A549 (cell line): ENCODE results near the gene CASP9. TPM values are rescaled to one million over a fixed set of nuclear protein-coding genes. Genes with fewer than 3 reads are reported as not detected.

Experiments
- ATAC-seq, 2 experiments: fragments of 200-7000 bp in 1 of 2; fragments of >200 bp in 1 of 2; cut with Nextera tagmentation in 1 of 2; cut with Tn5 transposase in 1 of 2; 3 replicates each; pipeline versions ENCODE4 v1.8.0 to v1.9.1; 2018 to 2020; ENCODE audit warnings: mild to moderate bottlenecking in 1 of 2, moderate library complexity in 1 of 2
- CTCF ChIA-PET: fragments of 300-600 bp; sonication (Branson Sonifier 250); formaldehyde crosslinking; extraction: SDS; loops from one replicate; lab custom pipeline; 2021; ENCODE audit warnings: antibody characterized with exemption, inconsistent platforms; lab: Yijun Ruan, JAX
- POLR2A ChIA-PET: fragments of 350-600 bp; formaldehyde crosslinking; extraction: SDS; loops from one replicate; lab custom pipeline; 2021; ENCODE audit warnings: antibody characterized with exemption, inconsistent platforms; lab: Yijun Ruan, JAX
- DNase-seq, 2 experiments: peaks; one replicate each; pipeline versions ENCODE4 v3.0.0 to v3.0.0-alpha.2; 2011 to 2016; ENCODE audit warnings: low read depth in 1 of 2, low spot score in 1 of 2
- FAIRE-seq: peaks from 2 replicates; lab custom pipeline; 2011; peaks lifted over from hg19 to GRCh38; lab: Jason Lieb, UNC
- H3K27ac ChIP-seq, 2 experiments: fragments of >200 bp; sonication (Bioruptor Twin); formaldehyde crosslinking; 3 replicates each; pipeline ENCODE4 v1.5.1; 2016 to 2017
- H3K4me1 ChIP-seq: fragments of >200 bp; sonication (Bioruptor Twin); formaldehyde crosslinking; 3 replicates; pipeline ENCODE4 v1.6.1; 2016
- H3K4me2 ChIP-seq: fragments of >200 bp; sonication (Bioruptor Twin); formaldehyde crosslinking; 3 replicates; pipeline ENCODE4 v1.6.1; 2016
- H3K4me3 ChIP-seq: fragments of >200 bp; sonication (Bioruptor Twin); formaldehyde crosslinking; 3 replicates; pipeline ENCODE4 v1.5.1; 2016
- H3K9me3 ChIP-seq: fragments of >200 bp; sonication (Bioruptor Twin); formaldehyde crosslinking; 3 replicates; pipeline ENCODE4 v1.6.1; 2016
- CHD2 ChIP-seq: fragments of 150-350 bp; IDR thresholded peaks from 2 replicates; pipeline ENCODE4 v1.6.1; 2014; ENCODE audit warnings: low read length; ENCODE audit not compliant: partially characterized antibody
- CHD4 ChIP-seq: fragments of 200-600 bp; sonication (generic); IDR thresholded peaks from 2 replicates; pipeline ENCODE4 v1.6.1; 2016; ENCODE audit warnings: antibody characterized with exemption, mild to moderate bottlenecking, borderline replicate concordance
- EP300 ChIP-seq, 2 experiments: fragments of >200 bp; sonication (Bioruptor Twin); formaldehyde crosslinking; IDR thresholded peaks; 2 replicates in 1 of 2; 3 replicates in 1 of 2; pipeline ENCODE4 v1.6.1; 2016 to 2017
- ESRRA ChIP-seq: fragments of 150-350 bp; IDR thresholded peaks from 2 replicates; pipeline ENCODE4 v1.6.1; 2014; ENCODE audit warnings: mild to moderate bottlenecking, low read length, borderline replicate concordance
- FOSL2 ChIP-seq, 2 experiments: fragments of 450-650 bp in 1 of 2; fragments of >200 bp in 1 of 2; sonication (Bioruptor Twin) in 1 of 2; formaldehyde crosslinking; IDR thresholded peaks; 2 replicates each; pipeline versions ENCODE4 v1.5.0 to v1.6.1; 2016 to 2020; ENCODE audit warnings: mild to moderate bottlenecking in 1 of 2, moderate library complexity in 1 of 2
- FOXS1 ChIP-seq: fragments of 250-450 bp; sonication (Bioruptor Pico); IDR thresholded peaks from 2 replicates; pipeline ENCODE4 v1.5.0; 2020; ENCODE audit warnings: mild to moderate bottlenecking, moderate library complexity
- GATA3 ChIP-seq: IDR thresholded peaks from 2 replicates; pipeline ENCODE4 v1.6.1; 2012; ENCODE audit warnings: borderline replicate concordance
- HEYL ChIP-seq: fragments of 250-450 bp; sonication (Bioruptor Pico); IDR thresholded peaks from 2 replicates; pipeline ENCODE4 v1.8.0; 2021; ENCODE audit warnings: mild to moderate bottlenecking, moderate library complexity
- JUN ChIP-seq, 2 experiments: fragments of >200 bp; sonication (Bioruptor Twin); formaldehyde crosslinking; IDR thresholded peaks; 2 replicates in 1 of 2; 3 replicates in 1 of 2; pipeline ENCODE4 v1.6.1; 2016 to 2017
- KDM5A ChIP-seq: fragments of 200-600 bp; sonication (generic); IDR thresholded peaks from 2 replicates; pipeline ENCODE4 v1.6.1; 2016; ENCODE audit warnings: antibody characterized with exemption, mild to moderate bottlenecking
- PHF8 ChIP-seq: fragments of 200-600 bp; sonication (generic); IDR thresholded peaks from 2 replicates; pipeline ENCODE4 v1.6.1; 2016; ENCODE audit warnings: low read depth, mild to moderate bottlenecking, antibody characterized with exemption, moderate library complexity, borderline replicate concordance
- POLR2A ChIP-seq: IDR thresholded peaks from 2 replicates; pipeline ENCODE4 v1.6.1; 2012; ENCODE audit warnings: mild to moderate bottlenecking, low read length
- POLR2AphosphoS2 ChIP-seq: conservative IDR thresholded peaks from 2 replicates; pipeline ENCODE4 v1.6.1; 2012; ENCODE audit warnings: low read length, improper control_type of control experiment, inconsistent platforms
- RNF2 ChIP-seq: fragments of 200-600 bp; sonication (generic); IDR thresholded peaks from 2 replicates; pipeline ENCODE4 v1.6.1; 2016; ENCODE audit warnings: low read depth, mild to moderate bottlenecking, antibody characterized with exemption, moderate library complexity, borderline replicate concordance
- SMC3 ChIP-seq: fragments of >200 bp; sonication (Bioruptor Twin); formaldehyde crosslinking; IDR thresholded peaks from 3 replicates; pipeline ENCODE4 v1.6.1; 2018; ENCODE audit warnings: inconsistent platforms
- SREBF2 ChIP-seq: fragments of 450-650 bp; IDR thresholded peaks from 2 replicates; pipeline ENCODE4 v1.6.1; 2014; ENCODE audit warnings: mild to moderate bottlenecking, moderate library complexity
- TFCP2L1 ChIP-seq: fragments of 250-450 bp; sonication (Bioruptor Pico); IDR thresholded peaks from 2 replicates; pipeline ENCODE4 v1.5.0; 2021; ENCODE audit warnings: mild to moderate bottlenecking
- TP53 ChIP-seq: fragments of 250-450 bp; sonication (Bioruptor Pico); IDR thresholded peaks from 2 replicates; pipeline ENCODE4 v1.5.0; 2021; ENCODE audit warnings: mild to moderate bottlenecking, moderate library complexity
- ZC3H11A ChIP-seq: fragments of 450-650 bp; IDR thresholded peaks from 2 replicates; pipeline ENCODE4 v1.6.1; 2014; ENCODE audit warnings: antibody characterized with exemption, mild to moderate bottlenecking
- ZNF302 ChIP-seq: fragments of 250-450 bp; sonication (Bioruptor Pico); IDR thresholded peaks from 2 replicates; pipeline ENCODE4 v1.9.0; 2021; ENCODE audit warnings: inconsistent platforms, mild to moderate bottlenecking, moderate library complexity
- WGBS: methylation state at CpG from one replicate; pipeline ENCODE4 v1.1.6; 2017; ENCODE audit errors: missing lambda C conversion rate; 5-methylcytosine and 5-hydroxymethylcytosine counted together
- polyA minus RNA-seq: library from RNA; depleted of rRNA, polyadenylated mRNA; stranded (reverse); fragments of >200 nt; gene quantifications from 2 replicates; pipeline ENCODE4 v1.2.3, GENCODE V29; 2011; rRNA and poly(A)+ RNA removed
- polyA plus RNA-seq, 4 experiments: library from polyadenylated mRNA; depleted of rRNA in 3 of 4; stranded (reverse); fragments of >200 nt; fragmentation: RNase III in 1 of 4; extraction: RNeasy Plus Mini Kit Qiagen cat#74134 plus additional on column Dnase treatment in 1 of 4; gene quantifications; 2 replicates in 3 of 4; 3 replicates in 1 of 4; pipeline ENCODE4 v1.2.3, GENCODE V29; 2011 to 2017
- TF ChIP-seq, protein P1 (sequence below): fragments of >200 bp; sonication (Bioruptor Twin); formaldehyde crosslinking; IDR thresholded peaks from 2 replicates; pipeline ENCODE4 v1.6.1; 2016
- TF ChIP-seq, protein P2 (sequence below): IDR thresholded peaks from 2 replicates; pipeline ENCODE4 v1.6.1; 2012; ENCODE audit warnings: low read depth, borderline replicate concordance
- TF ChIP-seq, protein P3 (sequence below): fragments of 250-450 bp; sonication (Bioruptor Pico); IDR thresholded peaks from 2 replicates; pipeline ENCODE4 v1.5.0; 2020; ENCODE audit warnings: low read depth, mild to moderate bottlenecking, moderate library complexity
- TF ChIP-seq, protein P4 (sequence below): fragments of 150-350 bp; IDR thresholded peaks from 2 replicates; pipeline ENCODE4 v1.6.1; 2014; ENCODE audit warnings: low read depth, mild to moderate bottlenecking, low read length
- TF ChIP-seq, protein P5 (sequence below): fragments of >200 bp; sonication (Bioruptor Twin); formaldehyde crosslinking; IDR thresholded peaks from 3 replicates; pipeline ENCODE4 v1.6.1; 2016
- TF ChIP-seq, protein P6 (sequence below): fragments of >200 bp; sonication (Bioruptor Twin); formaldehyde crosslinking; IDR thresholded peaks from 3 replicates; pipeline ENCODE4 v1.5.1; 2016

CASP9 gene
- polyA plus RNA-seq (2011; rRNA removed) (16.1 and 19.6 TPM in 2 replicates), polyA plus RNA-seq (2017; fragmentation: RNase III; extraction: RNeasy Plus Mini Kit Qiagen cat#74134 plus additional on column Dnase treatment) (11.0 to 13.3 TPM (median 11.6 TPM) in 3 replicates), polyA minus RNA-seq (19.4 and 22.9 TPM in 2 replicates)
- polyA plus RNA-seq (2012; cell fraction: cytosol; rRNA removed): 17.7 and 20.2 TPM in 2 replicates
- 17.5 and 24.0 TPM in 2 replicates for polyA plus RNA-seq (2012; cell fraction: nucleus; rRNA removed)

DNA sequence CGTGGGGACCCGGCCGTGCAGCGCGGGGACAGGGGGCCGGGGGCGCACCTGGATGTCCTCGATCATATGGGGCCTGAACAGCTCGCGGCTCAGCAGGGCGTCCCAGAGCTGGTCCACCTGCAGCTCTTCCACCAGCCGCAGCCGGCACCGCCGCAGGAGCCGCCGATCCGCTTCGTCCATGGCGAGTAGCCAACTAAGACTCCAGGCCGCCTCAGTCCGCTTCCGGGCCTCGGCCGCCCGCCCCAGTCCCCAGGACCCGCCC lies at the start of gene CASP9:
Gene CASP9, minus strand, starts transcription at position 195 of the 262 bp plus-strand sequence. Its CDS starts 15 bp downstream, at position 180.
- ATAC-seq (no peak; a peak in 2 of 6 replicates), DNase-seq (peak in 1 of 2 experiments; percentile 71), FAIRE-seq (no peak)
- H3K9me3 ChIP-seq: no peaks in the 10 kb centered on the region
- H3K27ac ChIP-seq: peak within 1 kb of the TSS; percentile 89 to 98
- peak within 1 kb of the TSS; percentile 94 for H3K4me2 ChIP-seq
- no peak for TF ChIP-seq ESRRA
- TF ChIP-seq TFCP2L1 (CRISPR knock-in tag): no peak
- TF ChIP-seq POLR2A: peak; percentile 46
- TF ChIP-seq, protein P1, sequence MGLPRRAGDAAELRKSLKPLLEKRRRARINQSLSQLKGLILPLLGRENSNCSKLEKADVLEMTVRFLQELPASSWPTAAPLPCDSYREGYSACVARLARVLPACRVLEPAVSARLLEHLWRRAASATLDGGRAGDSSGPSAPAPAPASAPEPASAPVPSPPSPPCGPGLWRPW: no peak
- ChIA-PET CTCF (interaction anchor here (0.6 to 1.2 kb wide), 2 partner anchors 9 to 238 kb away, joined by 3 read pairs; no protein-coding TSS in a partner anchor), POLR2A (interaction anchor here (0.6 kb wide), 1 partner anchor 324 kb away, joined by 5 read pairs; no protein-coding TSS in a partner anchor)
- peak within 1 kb of the TSS; percentile 76 for H3K4me3 ChIP-seq
- WGBS: no CpG with 5 or more reads among the region's 27 CpGs
- H3K4me1 ChIP-seq: peaks cover 14% of the 10 kb centered on the region; the same call in 2 of the 3 replicates

DNA sequence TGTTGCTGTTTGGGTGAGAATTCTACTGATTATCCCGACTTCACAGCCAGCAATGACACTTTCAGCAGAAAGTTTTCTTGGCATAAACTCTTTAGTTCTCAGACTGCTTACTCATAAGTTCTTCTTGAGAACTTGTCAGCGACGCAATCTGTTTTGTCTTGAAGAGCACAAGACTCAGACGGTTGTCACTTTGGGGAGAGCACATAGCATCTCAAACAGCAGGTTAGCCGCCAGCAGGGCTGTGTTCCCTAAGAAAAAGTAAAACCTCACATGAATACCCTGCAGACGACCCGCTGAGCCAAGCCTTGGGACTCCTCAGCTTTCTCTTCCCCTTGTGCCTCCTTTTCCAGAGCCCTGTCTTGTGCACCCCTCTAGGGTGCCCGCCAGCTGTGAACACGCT lies 49.5 kb upstream of the CASP9 start:
- Histone ChIP-seq H3K9me3 (no peaks in the 10 kb centered on the region), H3K27ac (no peak overlapping the region), H3K4me3 (no peak overlapping the region), H3K4me1 (no peaks in the 10 kb centered on the region), H3K4me2 (no peak overlapping the region)
- WGBS: 88% methylated on average over 9 of the region's 9 CpGs
- DNase-seq (no peak), ATAC-seq (no peak)
- CTCF ChIA-PET: interaction anchor here (1.4 kb wide), 1 partner anchor 11 kb away, joined by 3 read pairs; no protein-coding TSS in a partner anchor
- POLR2A ChIA-PET: no interaction called here
- no peak for TF ChIP-seq SREBF2
- TF ChIP-seq POLR2AphosphoS2: no peak
- no peak for TF ChIP-seq HEYL (CRISPR knock-in tag)
- TF ChIP-seq, protein P1: no peak
- TF ChIP-seq PHF8: no peak
- TF ChIP-seq, all 56 proteins: peak for 0
- FAIRE-seq: no peak

DNA sequence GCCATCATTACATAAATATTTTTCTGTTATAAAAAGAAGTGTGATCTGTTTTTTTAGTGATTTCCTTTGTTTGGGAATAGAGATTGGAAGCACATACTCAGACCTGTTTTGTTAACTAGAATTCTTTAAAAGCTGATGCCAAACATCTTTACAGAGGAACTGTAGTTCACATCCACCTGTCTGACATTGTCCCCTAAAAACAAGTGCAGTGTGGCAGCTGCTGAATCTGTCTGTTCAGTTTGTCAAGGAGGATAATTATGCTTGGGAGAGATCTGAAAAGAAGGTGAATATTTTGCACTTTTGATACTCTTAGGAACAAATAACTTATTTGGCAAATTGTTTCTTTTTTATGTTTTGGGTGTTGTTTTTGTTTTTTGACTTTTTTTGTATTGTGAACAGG lies 47.3 kb upstream of the CASP9 start:
- FAIRE-seq: no peak
- H3K4me3 ChIP-seq: no peak overlapping the region
- H3K27ac ChIP-seq: no peak overlapping the region
- no peaks in the 10 kb centered on the region for H3K4me1 ChIP-seq
- H3K4me2 ChIP-seq: no peak overlapping the region
- no peak for ATAC-seq
- DNase-seq: no peak
- TF ChIP-seq CHD4 (no peak), KDM5A (no peak), PHF8 (no peak), EP300 (IDR thresholded peaks at IDR 0.05) (no peak), SMC3 (no peak), RNF2 (no peak), FOSL2 (IDR thresholded peaks at IDR 0.05) (no peak), FOSL2 (CRISPR knock-in tag; IDR thresholded peaks at IDR 0.05) (no peak), CHD2 (no peak), TP53 (CRISPR knock-in tag) (no peak), POLR2AphosphoS2 (no peak), ZNF302 (CRISPR knock-in tag) (no peak), GATA3 (no peak), ZC3H11A (no peak), FOXS1 (CRISPR knock-in tag) (no peak), JUN (IDR thresholded peaks at IDR 0.05) (no peak)
- TF ChIP-seq, protein P2, sequence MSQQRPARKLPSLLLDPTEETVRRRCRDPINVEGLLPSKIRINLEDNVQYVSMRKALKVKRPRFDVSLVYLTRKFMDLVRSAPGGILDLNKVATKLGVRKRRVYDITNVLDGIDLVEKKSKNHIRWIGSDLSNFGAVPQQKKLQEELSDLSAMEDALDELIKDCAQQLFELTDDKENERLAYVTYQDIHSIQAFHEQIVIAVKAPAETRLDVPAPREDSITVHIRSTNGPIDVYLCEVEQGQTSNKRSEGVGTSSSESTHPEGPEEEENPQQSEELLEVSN: no peak
- TF ChIP-seq, protein P3, sequence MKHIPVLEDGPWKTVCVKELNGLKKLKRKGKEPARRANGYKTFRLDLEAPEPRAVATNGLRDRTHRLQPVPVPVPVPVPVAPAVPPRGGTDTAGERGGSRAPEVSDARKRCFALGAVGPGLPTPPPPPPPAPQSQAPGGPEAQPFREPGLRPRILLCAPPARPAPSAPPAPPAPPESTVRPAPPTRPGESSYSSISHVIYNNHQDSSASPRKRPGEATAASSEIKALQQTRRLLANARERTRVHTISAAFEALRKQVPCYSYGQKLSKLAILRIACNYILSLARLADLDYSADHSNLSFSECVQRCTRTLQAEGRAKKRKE (CRISPR knock-in tag): no peak
- TF ChIP-seq, protein P4, sequence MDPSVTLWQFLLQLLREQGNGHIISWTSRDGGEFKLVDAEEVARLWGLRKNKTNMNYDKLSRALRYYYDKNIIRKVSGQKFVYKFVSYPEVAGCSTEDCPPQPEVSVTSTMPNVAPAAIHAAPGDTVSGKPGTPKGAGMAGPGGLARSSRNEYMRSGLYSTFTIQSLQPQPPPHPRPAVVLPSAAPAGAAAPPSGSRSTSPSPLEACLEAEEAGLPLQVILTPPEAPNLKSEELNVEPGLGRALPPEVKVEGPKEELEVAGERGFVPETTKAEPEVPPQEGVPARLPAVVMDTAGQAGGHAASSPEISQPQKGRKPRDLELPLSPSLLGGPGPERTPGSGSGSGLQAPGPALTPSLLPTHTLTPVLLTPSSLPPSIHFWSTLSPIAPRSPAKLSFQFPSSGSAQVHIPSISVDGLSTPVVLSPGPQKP: no peak
- TF ChIP-seq, protein P5, sequence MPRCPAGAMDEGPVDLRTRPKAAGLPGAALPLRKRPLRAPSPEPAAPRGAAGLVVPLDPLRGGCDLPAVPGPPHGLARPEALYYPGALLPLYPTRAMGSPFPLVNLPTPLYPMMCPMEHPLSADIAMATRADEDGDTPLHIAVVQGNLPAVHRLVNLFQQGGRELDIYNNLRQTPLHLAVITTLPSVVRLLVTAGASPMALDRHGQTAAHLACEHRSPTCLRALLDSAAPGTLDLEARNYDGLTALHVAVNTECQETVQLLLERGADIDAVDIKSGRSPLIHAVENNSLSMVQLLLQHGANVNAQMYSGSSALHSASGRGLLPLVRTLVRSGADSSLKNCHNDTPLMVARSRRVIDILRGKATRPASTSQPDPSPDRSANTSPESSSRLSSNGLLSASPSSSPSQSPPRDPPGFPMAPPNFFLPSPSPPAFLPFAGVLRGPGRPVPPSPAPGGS: no peak
- TF ChIP-seq, protein P6, sequence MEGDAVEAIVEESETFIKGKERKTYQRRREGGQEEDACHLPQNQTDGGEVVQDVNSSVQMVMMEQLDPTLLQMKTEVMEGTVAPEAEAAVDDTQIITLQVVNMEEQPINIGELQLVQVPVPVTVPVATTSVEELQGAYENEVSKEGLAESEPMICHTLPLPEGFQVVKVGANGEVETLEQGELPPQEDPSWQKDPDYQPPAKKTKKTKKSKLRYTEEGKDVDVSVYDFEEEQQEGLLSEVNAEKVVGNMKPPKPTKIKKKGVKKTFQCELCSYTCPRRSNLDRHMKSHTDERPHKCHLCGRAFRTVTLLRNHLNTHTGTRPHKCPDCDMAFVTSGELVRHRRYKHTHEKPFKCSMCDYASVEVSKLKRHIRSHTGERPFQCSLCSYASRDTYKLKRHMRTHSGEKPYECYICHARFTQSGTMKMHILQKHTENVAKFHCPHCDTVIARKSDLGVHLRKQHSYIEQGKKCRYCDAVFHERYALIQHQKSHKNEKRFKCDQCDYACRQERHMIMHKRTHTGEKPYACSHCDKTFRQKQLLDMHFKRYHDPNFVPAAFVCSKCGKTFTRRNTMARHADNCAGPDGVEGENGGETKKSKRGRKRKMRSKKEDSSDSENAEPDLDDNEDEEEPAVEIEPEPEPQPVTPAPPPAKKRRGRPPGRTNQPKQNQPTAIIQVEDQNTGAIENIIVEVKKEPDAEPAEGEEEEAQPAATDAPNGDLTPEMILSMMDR: no peak
- CTCF ChIA-PET: interaction anchor here (1.2 kb wide), 1 partner anchor 161 kb away, joined by 3 read pairs; no protein-coding TSS in a partner anchor
- H3K9me3 ChIP-seq: no peaks in the 10 kb centered on the region
- POLR2A ChIA-PET: no interaction called here
